Measurements from ENCODE around the gene SYNDIG1. TPM values are rescaled to one million over a fixed set of nuclear protein-coding genes. Genes with fewer than 3 reads are reported as not detected.

The SYNDIG1 gene
- total RNA-seq, 1 donor, result 1.6 TPM

DNA sequence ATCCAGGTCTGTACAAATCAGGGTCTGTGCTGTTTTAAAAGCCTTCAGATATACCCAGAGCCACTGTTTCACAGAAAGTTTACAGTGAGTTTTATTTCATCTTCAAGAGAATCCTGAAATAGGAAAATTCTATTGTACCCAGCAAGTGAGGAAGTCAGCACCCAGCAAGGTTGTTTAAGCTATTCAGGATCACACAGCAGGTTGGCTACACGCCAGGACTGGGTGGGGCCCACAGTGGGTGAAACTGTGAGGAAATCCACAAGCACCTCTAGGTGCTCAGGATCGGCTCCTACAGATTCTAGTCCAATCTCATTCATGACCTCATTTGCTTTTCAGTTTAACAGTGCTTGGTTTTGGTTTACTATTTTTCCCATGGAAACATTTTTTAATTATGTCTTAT is 128.9 kb downstream of the SYNDIG1 start:
- TF ChIP-seq, protein P1, sequence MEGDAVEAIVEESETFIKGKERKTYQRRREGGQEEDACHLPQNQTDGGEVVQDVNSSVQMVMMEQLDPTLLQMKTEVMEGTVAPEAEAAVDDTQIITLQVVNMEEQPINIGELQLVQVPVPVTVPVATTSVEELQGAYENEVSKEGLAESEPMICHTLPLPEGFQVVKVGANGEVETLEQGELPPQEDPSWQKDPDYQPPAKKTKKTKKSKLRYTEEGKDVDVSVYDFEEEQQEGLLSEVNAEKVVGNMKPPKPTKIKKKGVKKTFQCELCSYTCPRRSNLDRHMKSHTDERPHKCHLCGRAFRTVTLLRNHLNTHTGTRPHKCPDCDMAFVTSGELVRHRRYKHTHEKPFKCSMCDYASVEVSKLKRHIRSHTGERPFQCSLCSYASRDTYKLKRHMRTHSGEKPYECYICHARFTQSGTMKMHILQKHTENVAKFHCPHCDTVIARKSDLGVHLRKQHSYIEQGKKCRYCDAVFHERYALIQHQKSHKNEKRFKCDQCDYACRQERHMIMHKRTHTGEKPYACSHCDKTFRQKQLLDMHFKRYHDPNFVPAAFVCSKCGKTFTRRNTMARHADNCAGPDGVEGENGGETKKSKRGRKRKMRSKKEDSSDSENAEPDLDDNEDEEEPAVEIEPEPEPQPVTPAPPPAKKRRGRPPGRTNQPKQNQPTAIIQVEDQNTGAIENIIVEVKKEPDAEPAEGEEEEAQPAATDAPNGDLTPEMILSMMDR (IDR thresholded peaks at IDR 0.05; ENCODE audit: insufficient read depth, low read length), result no peak
- no peak overlapping the region for H3K4me3 ChIP-seq (ENCODE audit: low read depth, low read length)
- no peak for DNase-seq (ENCODE audit: low read depth)

DNA sequence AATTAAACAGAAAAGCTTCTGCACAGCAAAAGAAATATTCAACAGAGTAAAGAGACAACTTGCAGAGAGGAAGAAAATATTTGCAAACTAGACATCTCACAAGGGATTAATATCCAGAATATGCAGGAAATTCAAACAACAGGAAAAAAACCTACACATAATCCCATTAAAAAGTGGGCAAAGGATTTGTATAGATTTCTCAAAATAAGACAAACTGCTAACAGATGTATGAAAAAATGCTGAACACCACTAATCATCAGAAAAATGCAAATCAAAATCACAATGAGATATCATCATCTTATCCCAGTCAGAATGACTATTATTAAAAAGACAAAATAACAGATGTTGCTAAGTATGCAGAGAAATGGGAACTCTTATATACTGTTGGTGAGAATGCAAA is 129.6 kb downstream of the SYNDIG1 start:
- H3K4me3 ChIP-seq (ENCODE audit: low read depth, low read length), result no peak overlapping the region
- TF ChIP-seq, protein P1 (IDR thresholded peaks at IDR 0.05; ENCODE audit: insufficient read depth, low read length), result no peak
- no peak for DNase-seq (ENCODE audit: low read depth)

DNA sequence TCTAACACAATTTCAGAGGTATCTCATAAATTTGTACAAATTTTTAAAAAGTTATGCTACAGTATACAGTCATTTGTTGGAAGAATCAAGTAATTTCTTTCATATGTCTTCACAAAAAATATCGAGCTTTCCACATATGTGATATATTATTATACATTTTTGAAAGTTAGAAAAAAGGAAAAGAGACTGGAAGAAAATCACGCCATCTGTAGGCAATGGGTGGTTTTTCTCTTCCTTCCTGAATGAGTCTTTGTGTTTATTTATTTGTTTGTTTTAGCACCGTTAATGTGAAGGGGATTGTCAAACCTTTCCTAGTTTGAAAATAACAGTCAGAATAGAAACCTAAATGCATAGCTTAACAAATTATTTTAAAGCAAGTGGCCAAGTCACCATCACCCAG is 130.6 kb downstream of the SYNDIG1 start:
- TF ChIP-seq, protein P1 (IDR thresholded peaks at IDR 0.05; ENCODE audit: insufficient read depth, low read length), result no peak
- no peak overlapping the region for H3K4me3 ChIP-seq (ENCODE audit: low read depth, low read length)
- DNase-seq (ENCODE audit: low read depth), result no peak

DNA sequence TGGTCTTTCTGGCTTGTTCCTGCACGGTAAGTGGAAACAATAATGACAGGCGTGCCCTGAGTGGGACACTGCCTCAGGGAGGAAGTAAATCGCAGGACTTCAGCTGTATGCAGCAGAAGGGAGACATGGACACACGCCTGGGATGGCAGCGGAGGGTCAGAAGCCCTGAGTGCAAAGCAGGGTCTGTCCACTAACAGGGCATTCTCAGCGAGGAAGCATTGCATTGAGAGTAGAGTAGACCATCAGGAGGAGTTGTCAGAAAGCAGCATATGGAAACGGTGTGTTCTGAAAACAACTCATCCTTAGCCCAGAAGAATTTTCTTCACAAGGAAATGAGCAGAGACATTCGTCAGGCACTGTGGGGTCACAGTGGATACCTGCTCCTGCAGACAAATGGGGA is 134.0 kb downstream of the SYNDIG1 start:
- no peak for DNase-seq (ENCODE audit: low read depth)
- no peak overlapping the region for H3K4me3 ChIP-seq (ENCODE audit: low read depth, low read length)
- TF ChIP-seq, protein P1 (IDR thresholded peaks at IDR 0.05; ENCODE audit: insufficient read depth, low read length), result no peak

DNA sequence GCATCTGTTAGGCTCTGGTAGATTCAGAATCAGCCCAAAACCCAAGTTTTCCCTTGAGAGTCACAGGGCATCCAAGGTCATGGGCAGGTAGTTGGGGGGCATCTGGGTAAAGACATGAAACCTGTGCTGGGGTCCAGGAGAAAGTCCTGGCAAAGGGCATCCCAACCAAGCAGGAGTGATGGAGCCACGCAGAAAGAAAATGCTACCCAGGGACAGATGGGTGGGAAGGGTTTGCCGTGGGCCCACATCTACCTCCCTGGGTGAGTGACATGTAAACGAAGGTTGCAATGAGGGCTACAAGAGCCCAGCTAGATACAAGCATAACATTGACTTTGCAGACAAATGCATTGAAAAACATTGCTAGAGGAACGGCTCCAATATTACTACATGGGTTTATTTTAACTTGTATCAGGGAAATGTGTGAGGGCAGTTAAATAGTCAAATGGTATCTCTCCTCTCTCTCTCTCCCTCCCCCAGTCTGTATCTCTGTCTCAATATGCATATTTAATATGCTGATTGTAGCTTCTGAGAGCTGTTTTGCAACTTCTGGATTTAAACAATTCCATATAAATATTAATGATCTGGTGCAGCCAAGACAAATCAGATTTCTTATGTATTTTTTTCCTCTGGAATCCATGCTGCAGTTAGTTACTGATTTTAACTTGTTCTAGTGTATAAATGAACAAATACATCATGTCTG is 135.7 kb downstream of the SYNDIG1 start:
- no peak for DNase-seq (ENCODE audit: low read depth)
- TF ChIP-seq, protein P1 (IDR thresholded peaks at IDR 0.05; ENCODE audit: insufficient read depth, low read length), result no peak
- H3K4me3 ChIP-seq (ENCODE audit: low read depth, low read length), result no peak overlapping the region

DNA sequence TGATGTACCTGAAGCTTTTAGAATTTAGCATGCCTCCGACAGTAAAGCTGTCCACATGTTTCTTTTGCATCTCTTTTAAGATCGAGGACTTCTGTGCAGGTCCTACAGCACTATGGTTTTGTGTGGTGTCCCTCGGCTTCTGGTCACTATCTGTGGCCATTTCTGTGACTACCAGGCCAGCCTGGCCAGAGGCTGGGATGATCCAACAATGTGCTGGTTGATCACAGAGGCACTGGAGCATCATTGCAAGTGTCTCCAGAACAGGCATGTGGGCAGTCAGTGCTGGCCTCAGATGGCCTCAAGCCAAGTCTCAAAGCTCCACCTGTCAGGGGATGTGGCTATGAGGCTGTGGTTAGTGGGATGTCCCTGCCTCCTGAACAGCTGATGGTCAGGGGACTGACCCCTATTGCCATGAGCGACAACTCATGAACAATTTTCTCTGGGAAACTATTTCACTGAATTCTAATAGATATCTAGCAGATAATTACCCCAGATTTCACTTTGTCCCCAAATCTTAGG is 136.6 kb downstream of the SYNDIG1 start:
- DNase-seq (ENCODE audit: low read depth), result no peak
- H3K4me3 ChIP-seq (ENCODE audit: low read depth, low read length), result no peak overlapping the region
- TF ChIP-seq, protein P1 (IDR thresholded peaks at IDR 0.05; ENCODE audit: insufficient read depth, low read length), result no peak

DNA sequence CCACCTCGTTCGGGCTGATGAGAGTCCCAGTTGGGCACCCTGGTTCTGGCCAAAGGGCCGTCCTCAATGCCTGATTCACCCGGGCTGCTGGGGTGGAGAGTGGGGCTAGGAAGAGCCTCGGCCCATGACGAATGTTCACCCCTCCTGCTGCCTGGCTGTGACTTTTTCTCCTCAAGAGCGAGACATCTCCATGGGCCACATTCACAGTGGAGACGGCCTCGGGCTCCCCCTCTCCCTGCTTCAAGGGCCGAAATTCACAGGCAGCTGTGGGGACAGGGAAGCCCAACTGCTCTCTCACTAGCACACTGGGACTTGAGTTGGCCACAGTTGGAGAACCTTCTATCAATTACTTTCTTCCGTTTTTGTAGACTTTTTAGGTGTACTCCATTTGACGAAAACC is 138.0 kb downstream of the SYNDIG1 start:
- TF ChIP-seq, protein P1 (IDR thresholded peaks at IDR 0.05; ENCODE audit: insufficient read depth, low read length), result no peak
- DNase-seq (ENCODE audit: low read depth), result no peak
- H3K4me3 ChIP-seq (ENCODE audit: low read depth, low read length), result no peak overlapping the region
